H1 (cell line): ENCODE results near the gene ZBTB20. TPM values are rescaled to one million over a fixed set of nuclear protein-coding genes. Genes with fewer than 3 reads are reported as not detected.

Experiments used
- CTBP2 ChIP-seq: IDR thresholded peaks from 2 replicates; pipeline ENCODE4 v1.7.0; 2011; ENCODE audit warnings: borderline replicate concordance, mild to moderate bottlenecking, moderate library complexity, mixed read lengths, low read length; ENCODE audit not compliant: insufficient read depth, insufficient read length
- EZH2 ChIP-seq: fragments of 200-600 bp; sonication (generic); IDR thresholded peaks from 2 replicates; pipeline ENCODE4 v1.7.1; 2012; ENCODE audit warnings: low read depth, mild to moderate bottlenecking, moderate library complexity, low read length, inconsistent platforms; ENCODE audit not compliant: severe bottlenecking
- MAFK ChIP-seq: IDR thresholded peaks from 2 replicates; pipeline ENCODE4 v1.6.1; 2012; ENCODE audit warnings: low read depth, mild to moderate bottlenecking, improper control_type of control experiment, low read length
- POLR2AphosphoS5 ChIP-seq: IDR thresholded peaks from 2 replicates; pipeline ENCODE4 v1.6.1; 2011; ENCODE audit warnings: low read depth, low read length
- RBBP5 ChIP-seq: IDR thresholded peaks from 2 replicates; pipeline ENCODE4 v1.7.1; 2012; ENCODE audit warnings: low read depth, mild to moderate bottlenecking, inconsistent platforms, low read length, moderate library complexity, borderline replicate concordance
- RXRA ChIP-seq: IDR thresholded peaks from 2 replicates; pipeline ENCODE4 v1.6.1; 2011; ENCODE audit warnings: low read depth, mild to moderate bottlenecking, low read length, moderate library complexity; ENCODE audit not compliant: insufficient read depth
- polyA plus RNA-seq, 7 experiments: library from polyadenylated mRNA; depleted of rRNA in 3 of 7; stranded (reverse) in 5 of 7; unstranded in 2 of 7; fragments of >200 nt in 5 of 7; fragments of 200-250 nt in 2 of 7; gene quantifications; 1 replicate in 5 of 7; 2 replicates in 1 of 7; 4 replicates in 1 of 7; pipeline versions ENCODE4 v1.2.1 to v1.2.3, GENCODE V29; 2011 to 2013; ENCODE audit warnings: missing spikeins in 2 of 7, mixed read lengths in 2 of 7
- total RNA-seq: library from RNA; stranded (reverse); fragmentation: NEBNext Ultra II Directional; extraction: Animal tissue kit (Norgen Biotek cat#: 25700); gene quantifications from 2 replicates; pipeline ENCODE4 v1.2.1, GENCODE V29; 2021

Gene ZBTB20
- total and polyA plus RNA-seq, 2 of the 8 experiments (the other 6 are each of a cell fraction or from before 2014, with no cell fraction given): 0.35 to 1.3 TPM

DNA sequence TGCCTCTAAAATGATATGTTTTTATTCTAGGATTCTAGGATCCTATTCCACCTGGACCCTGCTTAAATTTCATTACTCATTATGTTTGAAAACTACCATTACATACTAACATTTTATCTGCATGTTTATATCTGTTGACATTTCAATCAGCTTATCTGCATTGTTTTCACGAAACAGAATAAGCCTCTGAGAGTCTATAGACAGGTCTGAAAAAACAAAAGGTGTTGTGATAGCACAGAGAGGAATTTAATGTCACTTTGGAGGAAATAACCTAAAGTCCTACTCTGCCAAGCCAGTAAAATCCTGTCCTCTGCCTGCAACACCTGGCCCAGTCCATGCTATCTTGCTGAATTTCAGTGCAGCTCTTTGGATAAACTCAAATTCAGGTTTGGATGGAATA, 315.2 kb downstream of the ZBTB20 start (continued):
- TF ChIP-seq CTBP2 (no peak), EZH2 (no peak), MAFK (no peak), RXRA (no peak), POLR2AphosphoS5 (no peak), RBBP5 (no peak)
